22Rv1 (cell line): ENCODE measurements around the gene ZNF222.
A peak's percentile ranks its signal among the peaks of the same experiment; 100 is the strongest.

Experiments
- H3K27ac ChIP-seq: fragments of 450-650 bp; 2 replicates; pipeline ENCODE4 v1.5.1; 2017
- CTCF ChIP-seq: fragments of 450-650 bp; IDR thresholded peaks from 2 replicates; pipeline ENCODE4 v1.5.1; 2017; ENCODE audit warnings: mild to moderate bottlenecking
- ZFX ChIP-seq: fragments of 450-650 bp; IDR thresholded peaks from 2 replicates; pipeline ENCODE4 v1.6.1; 2017; ENCODE audit warnings: antibody characterized with exemption, borderline replicate concordance

ZNF222 gene

GRCh38 chr19:44059229-44059628 is 34.0 kb downstream of the ZNF222 start:
- TF ChIP-seq CTCF (no peak), ZFX (no peak)
- H3K27ac ChIP-seq = no peak overlapping the region

GRCh38 chr19:44061038-44061437 is 35.9 kb downstream of the ZNF222 start:
- TF ChIP-seq CTCF = no peak
- TF ChIP-seq ZFX = no peak
- no peak overlapping the region for H3K27ac ChIP-seq

- H3K27ac ChIP-seq = no peak overlapping the region
- no peak for TF ChIP-seq CTCF
- no peak for TF ChIP-seq ZFX
Observed at GRCh38 chr19:44066305-44066704, 41.1 kb downstream of the ZNF222 start.

GRCh38 chr19:44069415-44069814 is 44.2 kb downstream of the ZNF222 start:
- H3K27ac ChIP-seq = no peak overlapping the region
- TF ChIP-seq ZFX (no peak), CTCF (no peak)

- TF ChIP-seq ZFX (no peak), CTCF (no peak)
- peak within 1 kb of the TSS; percentile 57 for H3K27ac ChIP-seq
Observed at GRCh38 chr19:44071824-44072542, 46.8 kb downstream of the ZNF222 start, which contains the start of gene ZNF284. Gene ZNF284 (plus strand): TSS chr19:44072159. CDS start chr19:44076390, 4,231 bp downstream.

- no peak overlapping the region for H3K27ac ChIP-seq
- TF ChIP-seq CTCF (peak; percentile 20), ZFX (no peak)
Observed at GRCh38 chr19:44072543-44073401, 47.6 kb downstream of the ZNF222 start.

- TF ChIP-seq CTCF (no peak), ZFX (no peak)
- H3K27ac ChIP-seq = no peak overlapping the region
Observed at GRCh38 chr19:44076325-44076724, 51.1 kb downstream of the ZNF222 start.
